ENCODE data around the gene KCNT2.

KCNT2 gene

GRCh38 chr1:196559314-196559713, 48.9 kb downstream of the KCNT2 start:
- H3K27me3 ChIP-seq (ENCODE audit: insufficient read depth, low read depth, severe bottlenecking): no peaks in the 10 kb centered on the region
- TF ChIP-seq CTCF (IDR thresholded peaks at IDR 0.05; ENCODE audit: low read depth, low read length): no peak
- H3K9me3 ChIP-seq (ENCODE audit: severe bottlenecking): peaks cover 21% of the 10 kb centered on the region
- no peak overlapping the region for H3K4me3 ChIP-seq (ENCODE audit: low read depth, low read length)
- DNase-seq: no peak
- H3K36me3 ChIP-seq: peaks cover 5% of the 10 kb centered on the region; the same call in 1 of the 2 replicates
- no peak overlapping the region for H3K27ac ChIP-seq

DNA sequence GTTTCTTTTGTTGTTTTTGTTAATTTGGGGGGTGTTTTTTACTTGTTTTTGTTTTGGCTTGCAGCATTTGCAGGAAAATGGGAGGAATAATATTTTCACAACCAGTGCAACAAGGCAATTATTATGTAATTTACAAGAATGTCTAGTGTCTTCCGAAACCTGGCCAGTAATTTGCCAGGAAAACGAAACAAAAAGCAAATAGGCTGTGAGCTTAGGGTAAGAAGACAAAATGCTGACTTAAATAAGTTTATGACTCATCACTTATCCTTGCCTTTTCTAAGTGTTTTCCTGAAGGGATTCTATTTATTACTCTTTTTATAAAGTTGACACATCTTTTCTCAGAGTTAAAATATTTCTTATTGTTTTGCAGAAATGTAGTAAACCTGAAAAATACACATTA, 49.8 kb downstream of the KCNT2 start:
- Histone ChIP-seq H3K27ac (no peak overlapping the region), H3K4me3 (ENCODE audit: low read depth, low read length) (no peak overlapping the region), H3K27me3 (ENCODE audit: insufficient read depth, low read depth, severe bottlenecking) (no peaks in the 10 kb centered on the region), H3K9me3 (ENCODE audit: severe bottlenecking) (peaks cover 12% of the 10 kb centered on the region), H3K36me3 (no peaks in the 10 kb centered on the region)
- no peak for DNase-seq
- TF ChIP-seq CTCF (IDR thresholded peaks at IDR 0.05; ENCODE audit: low read depth, low read length): no peak

DNA sequence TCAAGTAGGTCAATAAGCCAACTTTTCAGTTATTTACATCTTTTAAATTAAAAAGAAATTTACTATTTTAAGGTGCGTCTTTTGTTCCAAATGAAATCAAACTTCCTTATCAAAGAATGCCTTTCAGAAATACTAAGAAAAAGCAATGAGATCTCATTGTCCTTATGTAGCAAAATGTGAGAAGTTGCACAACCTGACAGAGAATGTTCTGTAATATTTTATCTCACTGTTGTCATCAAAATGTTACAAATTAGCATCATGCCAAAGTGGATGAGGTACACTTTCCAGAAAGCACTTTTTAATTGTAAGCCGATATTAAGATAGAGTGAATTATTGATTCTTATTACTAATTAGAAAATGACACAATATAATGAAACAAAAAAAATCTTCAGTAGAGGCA, 50.4 kb downstream of the KCNT2 start:
- Histone ChIP-seq H3K4me3 (ENCODE audit: low read depth, low read length) (no peak overlapping the region), H3K27me3 (ENCODE audit: insufficient read depth, low read depth, severe bottlenecking) (no peaks in the 10 kb centered on the region), H3K36me3 (no peaks in the 10 kb centered on the region), H3K9me3 (ENCODE audit: severe bottlenecking) (peaks cover 9% of the 10 kb centered on the region), H3K27ac (no peak overlapping the region)
- DNase-seq: no peak
- TF ChIP-seq CTCF (IDR thresholded peaks at IDR 0.05; ENCODE audit: low read depth, low read length): no peak

- no peak for DNase-seq
- no peaks in the 10 kb centered on the region for H3K9me3 ChIP-seq (ENCODE audit: severe bottlenecking)
- no peak overlapping the region for H3K27ac ChIP-seq
- H3K4me3 ChIP-seq (ENCODE audit: low read depth, low read length): no peak overlapping the region
- H3K36me3 ChIP-seq: no peaks in the 10 kb centered on the region
- no peaks in the 10 kb centered on the region for H3K27me3 ChIP-seq (ENCODE audit: insufficient read depth, low read depth, severe bottlenecking)
- TF ChIP-seq CTCF (IDR thresholded peaks at IDR 0.05; ENCODE audit: low read depth, low read length): no peak
These were observed 57.5 kb downstream of the KCNT2 start for GRCh38 chr1:196550731-196551130.

DNA sequence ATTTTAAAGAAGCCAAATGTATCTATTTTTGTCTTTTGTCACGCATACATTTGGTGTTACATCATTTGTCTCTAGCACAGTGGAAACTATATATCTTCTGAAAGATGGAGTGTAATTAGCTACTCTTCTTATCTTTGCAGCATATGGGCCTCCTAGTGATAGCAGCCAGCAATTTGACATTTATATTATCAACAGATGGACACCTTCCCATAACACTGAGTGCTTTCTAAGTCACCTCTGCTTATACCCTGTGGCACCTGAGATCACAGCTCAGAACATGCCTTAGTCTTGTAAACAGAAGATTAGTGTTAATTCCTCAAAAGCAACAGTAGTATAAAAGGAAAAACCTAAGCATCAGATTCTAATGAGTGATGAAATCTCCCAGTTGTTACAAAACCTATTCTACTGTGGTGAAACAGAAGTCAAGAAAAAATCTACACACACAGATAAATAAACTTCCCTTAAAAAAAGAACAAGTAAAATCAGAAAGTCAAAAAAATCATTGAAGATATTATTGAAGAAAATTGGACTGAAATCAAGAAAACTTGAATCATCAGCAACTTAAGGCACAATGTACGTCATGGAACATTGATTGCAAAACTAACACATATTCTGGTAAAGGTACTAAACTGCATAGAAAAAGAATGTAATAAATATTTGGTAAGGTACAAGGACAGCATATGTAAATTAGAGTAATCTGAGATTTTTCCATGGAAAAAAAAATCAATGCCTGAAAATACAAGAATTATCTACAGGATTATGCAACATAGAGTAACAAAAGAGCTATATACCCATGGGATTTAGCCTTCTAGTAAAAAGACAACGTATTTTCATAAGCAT, 61.7 kb downstream of the KCNT2 start:
- DNase-seq: peak; percentile 89
- no peak for TF ChIP-seq CTCF (IDR thresholded peaks at IDR 0.05; ENCODE audit: low read depth, low read length)
- Histone ChIP-seq H3K27ac (peak overlapping the region; percentile 70), H3K9me3 (ENCODE audit: severe bottlenecking) (no peaks in the 10 kb centered on the region), H3K4me3 (ENCODE audit: low read depth, low read length) (peak overlapping the region; percentile 12), H3K36me3 (no peaks in the 10 kb centered on the region), H3K27me3 (ENCODE audit: insufficient read depth, low read depth, severe bottlenecking) (no peaks in the 10 kb centered on the region)

DNA sequence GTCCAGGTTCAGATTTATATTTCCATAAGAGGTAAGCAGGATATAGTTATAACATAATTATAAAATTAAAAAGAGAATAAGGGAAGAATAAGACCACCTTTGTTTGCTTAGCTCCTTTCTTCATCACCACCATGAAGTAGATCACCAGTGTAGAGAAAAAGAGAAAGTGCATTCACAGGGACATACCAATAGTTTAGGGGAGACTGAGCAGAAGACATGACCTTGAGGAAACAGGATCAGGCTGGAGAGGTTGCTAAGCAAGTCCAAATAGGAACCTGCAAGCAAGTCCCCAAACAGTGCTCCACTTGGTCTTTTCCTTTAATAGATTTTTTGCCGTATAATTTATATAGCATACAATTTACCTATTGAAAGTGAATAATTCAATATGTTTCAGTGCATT, 63.0 kb downstream of the KCNT2 start:
- Histone ChIP-seq H3K27me3 (ENCODE audit: insufficient read depth, low read depth, severe bottlenecking) (no peaks in the 10 kb centered on the region), H3K4me3 (ENCODE audit: low read depth, low read length) (no peak overlapping the region), H3K27ac (peak overlapping the region; percentile 14), H3K36me3 (no peaks in the 10 kb centered on the region), H3K9me3 (ENCODE audit: severe bottlenecking) (no peaks in the 10 kb centered on the region)
- TF ChIP-seq CTCF (IDR thresholded peaks at IDR 0.05; ENCODE audit: low read depth, low read length): no peak
- no peak for DNase-seq

Measured in WERI-Rb-1 (cell line).